PFSK-1 (cell line): ENCODE data around the gene FBN2.

ENCODE experiments used
- FOXP2 ChIP-seq: optimal IDR thresholded peaks from 2 replicates; pipeline ENCODE3; 2011; ENCODE audit warnings: borderline replicate concordance, control low read depth, inconsistent platforms; ENCODE audit not compliant: insufficient read depth; ENCODE audit errors: extremely low read length, extremely low read depth
- POLR2AphosphoS5 ChIP-seq: IDR thresholded peaks from 2 replicates; pipeline ENCODE4 v1.6.1; 2012; ENCODE audit warnings: low read depth, mild to moderate bottlenecking, control low read depth, low read length, moderate library complexity
- SIN3A ChIP-seq: IDR thresholded peaks from 2 replicates; pipeline ENCODE4 v1.6.1; 2012; ENCODE audit warnings: mild to moderate bottlenecking, low read length, moderate library complexity, borderline replicate concordance; ENCODE audit not compliant: insufficient read depth
- TAF1 ChIP-seq: IDR thresholded peaks from 2 replicates; pipeline ENCODE4 v1.6.1; 2012; ENCODE audit warnings: low read length, control low read depth, borderline replicate concordance; ENCODE audit not compliant: insufficient read depth
- TF ChIP-seq, protein P1 (sequence below), 2 experiments: IDR thresholded peaks; 2 replicates each; pipeline versions ENCODE4 v1.6.1 to v1.8.0; 2011 to 2012; ENCODE audit warnings: low read depth in 2 of 2, low read length in 2 of 2, control low read depth in 1 of 2, inconsistent platforms in 1 of 2, mild to moderate bottlenecking in 1 of 2, moderate library complexity in 1 of 2; ENCODE audit not compliant: insufficient read depth in 1 of 2

Gene FBN2

DNA sequence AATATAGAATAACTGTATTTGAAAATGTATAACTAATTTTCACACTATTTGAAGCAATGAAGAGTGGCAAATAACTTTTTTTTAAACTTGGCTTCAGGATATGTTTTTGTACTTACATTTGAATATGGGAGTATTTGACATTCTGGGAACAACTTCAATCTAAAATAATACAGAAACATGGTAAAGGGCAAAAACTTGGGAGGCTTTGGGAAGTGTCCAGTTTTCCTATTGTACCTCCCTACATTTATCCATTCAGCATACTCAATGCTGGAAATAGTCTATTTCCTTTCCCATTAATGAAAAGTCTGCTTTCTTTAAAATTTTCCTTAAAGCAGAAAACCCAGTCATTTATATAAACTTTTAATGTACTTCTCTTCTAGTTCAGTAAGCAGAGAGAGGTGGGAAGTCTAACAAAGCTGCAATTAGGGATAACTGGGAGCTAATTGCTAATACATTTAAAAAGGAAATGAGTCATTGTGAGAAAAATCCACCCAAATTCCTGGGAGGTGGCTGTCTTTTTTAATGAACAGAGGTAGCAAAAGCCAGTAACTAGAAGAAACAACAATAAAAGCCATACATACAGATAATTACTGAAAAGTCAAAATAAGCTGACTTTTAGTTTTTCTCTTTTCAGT, 128.8 kb downstream of the FBN2 start:
- TF ChIP-seq FOXP2 (no peak), POLR2AphosphoS5 (no peak), SIN3A (no peak)

DNA sequence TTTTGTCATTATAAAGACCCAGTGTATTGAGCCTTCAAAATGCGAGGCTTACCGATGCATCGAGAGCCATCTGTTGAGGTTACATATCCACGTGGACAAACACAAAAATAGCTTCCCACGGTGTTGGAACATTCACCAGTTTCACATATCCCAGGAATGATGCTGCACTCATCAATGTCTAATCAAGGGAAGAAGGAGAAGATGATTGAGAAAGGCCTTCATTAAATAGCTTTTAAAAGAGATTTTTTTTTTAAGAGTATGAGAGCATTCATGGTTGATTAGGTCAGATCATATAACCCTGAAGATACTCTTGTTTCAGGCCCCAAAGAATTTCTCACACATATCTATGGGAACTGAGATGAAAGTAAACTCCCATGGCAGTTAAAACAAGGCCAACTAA, 129.4 kb downstream of the FBN2 start:
- TF ChIP-seq TAF1 (no peak), POLR2AphosphoS5 (no peak), SIN3A (no peak), FOXP2 (no peak)
- TF ChIP-seq, protein P1, sequence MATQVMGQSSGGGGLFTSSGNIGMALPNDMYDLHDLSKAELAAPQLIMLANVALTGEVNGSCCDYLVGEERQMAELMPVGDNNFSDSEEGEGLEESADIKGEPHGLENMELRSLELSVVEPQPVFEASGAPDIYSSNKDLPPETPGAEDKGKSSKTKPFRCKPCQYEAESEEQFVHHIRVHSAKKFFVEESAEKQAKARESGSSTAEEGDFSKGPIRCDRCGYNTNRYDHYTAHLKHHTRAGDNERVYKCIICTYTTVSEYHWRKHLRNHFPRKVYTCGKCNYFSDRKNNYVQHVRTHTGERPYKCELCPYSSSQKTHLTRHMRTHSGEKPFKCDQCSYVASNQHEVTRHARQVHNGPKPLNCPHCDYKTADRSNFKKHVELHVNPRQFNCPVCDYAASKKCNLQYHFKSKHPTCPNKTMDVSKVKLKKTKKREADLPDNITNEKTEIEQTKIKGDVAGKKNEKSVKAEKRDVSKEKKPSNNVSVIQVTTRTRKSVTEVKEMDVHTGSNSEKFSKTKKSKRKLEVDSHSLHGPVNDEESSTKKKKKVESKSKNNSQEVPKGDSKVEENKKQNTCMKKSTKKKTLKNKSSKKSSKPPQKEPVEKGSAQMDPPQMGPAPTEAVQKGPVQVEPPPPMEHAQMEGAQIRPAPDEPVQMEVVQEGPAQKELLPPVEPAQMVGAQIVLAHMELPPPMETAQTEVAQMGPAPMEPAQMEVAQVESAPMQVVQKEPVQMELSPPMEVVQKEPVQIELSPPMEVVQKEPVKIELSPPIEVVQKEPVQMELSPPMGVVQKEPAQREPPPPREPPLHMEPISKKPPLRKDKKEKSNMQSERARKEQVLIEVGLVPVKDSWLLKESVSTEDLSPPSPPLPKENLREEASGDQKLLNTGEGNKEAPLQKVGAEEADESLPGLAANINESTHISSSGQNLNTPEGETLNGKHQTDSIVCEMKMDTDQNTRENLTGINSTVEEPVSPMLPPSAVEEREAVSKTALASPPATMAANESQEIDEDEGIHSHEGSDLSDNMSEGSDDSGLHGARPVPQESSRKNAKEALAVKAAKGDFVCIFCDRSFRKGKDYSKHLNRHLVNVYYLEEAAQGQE (IDR thresholded peaks at IDR 0.05; ENCODE audit: insufficient read depth in 1 of 2, low read depth in 2 of 2, low read length in 2 of 2): no peak

DNA sequence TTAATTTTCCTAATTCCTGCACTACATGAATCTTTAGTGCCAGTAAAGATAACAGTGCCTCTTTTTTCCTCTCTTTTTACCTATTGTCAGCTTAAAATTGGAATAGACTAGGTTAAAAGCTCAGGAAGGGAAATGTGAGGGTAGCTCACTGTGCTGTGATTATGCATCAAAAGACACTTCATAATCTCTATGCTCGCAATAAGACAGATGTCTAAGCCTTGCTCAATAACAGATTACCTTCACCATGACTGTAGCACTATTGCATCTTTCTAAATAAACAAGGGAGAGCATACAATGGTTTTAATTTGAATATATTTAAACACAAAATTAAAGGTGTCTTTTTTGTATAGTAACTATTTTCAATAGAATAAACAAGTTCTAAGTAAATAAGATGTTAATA, 130.1 kb downstream of the FBN2 start:
- TF ChIP-seq TAF1 (no peak), POLR2AphosphoS5 (no peak), FOXP2 (no peak), SIN3A (no peak)
- TF ChIP-seq, protein P1 (IDR thresholded peaks at IDR 0.05; ENCODE audit: insufficient read depth in 1 of 2, low read depth in 2 of 2, low read length in 2 of 2): no peak

DNA sequence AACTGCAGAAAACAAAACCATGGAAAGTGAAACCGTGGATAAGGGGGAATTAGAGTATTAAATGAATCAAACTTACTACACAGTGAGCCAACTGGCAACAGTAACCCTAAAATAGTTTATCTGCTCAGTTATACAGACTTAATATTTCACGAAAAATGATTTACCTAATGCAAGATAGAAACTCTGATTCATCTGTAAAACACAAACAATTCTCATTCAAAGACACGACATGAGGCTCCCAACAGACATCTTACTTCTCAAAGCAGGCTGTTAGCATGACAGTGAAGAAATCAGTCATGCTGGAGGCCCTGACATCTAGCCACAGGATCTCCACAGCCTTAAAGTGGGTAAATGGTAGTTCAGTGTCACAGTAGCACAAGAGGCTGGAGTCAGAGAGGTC, 131.2 kb downstream of the FBN2 start:
- TF ChIP-seq POLR2AphosphoS5: no peak
- TF ChIP-seq FOXP2: no peak
- no peak for TF ChIP-seq SIN3A
- TF ChIP-seq, protein P1 (IDR thresholded peaks at IDR 0.05; ENCODE audit: insufficient read depth in 1 of 2, low read depth in 2 of 2, low read length in 2 of 2): no peak
- TF ChIP-seq TAF1: no peak

DNA sequence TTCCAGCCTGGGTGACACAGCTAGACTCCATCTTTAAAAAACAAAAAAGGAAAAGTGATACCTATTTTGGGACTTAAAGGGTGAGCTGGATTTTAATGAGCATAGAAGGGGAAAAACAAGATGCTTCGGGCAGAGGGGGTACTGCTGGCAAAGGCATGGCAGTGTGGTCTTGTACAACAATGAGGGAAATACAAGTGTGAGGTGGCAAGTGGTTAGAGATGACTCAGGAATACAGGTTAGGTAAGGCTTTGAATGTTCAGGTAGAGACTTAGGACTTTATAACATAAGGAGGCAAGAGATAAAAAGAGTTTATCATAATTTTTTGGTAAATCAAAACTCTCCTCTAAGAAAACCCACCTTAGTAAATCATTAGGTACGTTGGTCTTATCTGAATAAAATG, 132.9 kb downstream of the FBN2 start:
- TF ChIP-seq FOXP2 (no peak), TAF1 (no peak), POLR2AphosphoS5 (no peak)

DNA sequence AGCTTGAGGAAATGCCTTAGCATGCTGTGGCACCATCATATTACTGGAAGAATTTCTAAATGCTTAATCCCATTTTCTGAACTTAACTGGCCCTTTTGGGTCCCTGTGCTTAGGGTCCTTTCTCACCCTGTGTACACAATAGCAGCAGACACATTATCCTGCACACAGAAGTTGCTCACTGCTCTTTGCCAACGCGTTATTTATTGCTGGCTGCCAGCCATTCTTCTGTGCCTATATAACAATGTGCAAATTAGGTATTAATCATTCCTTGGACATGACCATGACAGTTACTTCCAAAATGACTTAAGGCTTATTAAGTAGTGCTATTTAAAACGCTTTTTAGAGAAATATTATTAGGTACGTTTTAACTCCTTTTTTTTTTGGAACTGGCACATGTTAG, 134.7 kb downstream of the FBN2 start:
- TF ChIP-seq POLR2AphosphoS5: no peak
- no peak for TF ChIP-seq SIN3A
- TF ChIP-seq TAF1: no peak
- TF ChIP-seq, protein P1 (IDR thresholded peaks at IDR 0.05; ENCODE audit: insufficient read depth in 1 of 2, low read depth in 2 of 2, low read length in 2 of 2): no peak
- no peak for TF ChIP-seq FOXP2
